ENCODE measurements around the gene HMG20B.

The HMG20B gene

DNA sequence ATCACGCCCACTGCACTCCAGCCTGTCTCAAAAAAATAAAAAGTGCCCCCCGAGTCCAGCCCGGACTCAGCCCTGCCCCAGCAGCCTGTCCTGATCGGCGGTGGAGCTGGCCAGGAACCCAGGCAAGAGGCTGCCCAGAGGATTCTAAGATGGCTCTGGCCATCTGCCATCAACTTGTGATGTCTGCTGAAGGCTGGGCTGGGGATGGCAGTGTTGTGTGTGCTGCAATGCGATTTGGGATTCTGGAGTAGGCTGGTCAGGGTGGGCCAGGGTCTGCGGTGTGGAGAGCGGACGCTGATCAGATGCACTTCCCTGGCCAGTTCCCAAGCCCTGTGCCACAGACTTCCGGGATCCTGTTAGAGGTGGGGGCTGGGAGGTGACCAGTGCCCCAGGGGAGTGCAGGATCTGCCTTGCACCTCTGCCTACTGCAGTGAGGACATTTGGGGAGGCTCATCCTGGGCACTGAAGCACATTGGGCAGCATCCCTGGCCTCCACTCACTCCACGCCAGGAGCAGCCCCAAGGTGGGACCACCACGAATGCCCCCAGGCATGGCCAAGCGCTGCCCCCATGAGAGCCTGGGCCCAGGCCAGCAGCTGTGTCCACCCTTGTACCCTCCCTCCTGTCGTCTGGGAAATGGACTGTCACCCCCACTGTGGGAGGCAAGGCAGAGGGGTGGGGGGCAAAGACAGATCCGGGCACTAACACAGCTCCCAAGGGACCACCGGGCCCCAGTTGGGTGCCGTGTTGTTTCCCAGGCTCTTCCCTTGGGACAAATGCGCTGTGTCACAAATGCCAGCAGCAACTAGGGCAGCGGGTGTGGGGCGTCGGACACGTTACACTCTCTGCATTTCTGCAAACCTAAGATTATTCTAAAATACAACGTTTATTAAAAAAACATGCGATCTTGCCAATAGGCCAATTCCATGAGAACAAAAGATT, 37.3 kb downstream of the HMG20B start:
- TF ChIP-seq GATA2 (IDR thresholded peaks at IDR 0.05; ENCODE audit: low read depth, low read length) (no peak), GATA3 (IDR thresholded peaks at IDR 0.05; ENCODE audit: low read depth, low read length) (no peak)

DNA sequence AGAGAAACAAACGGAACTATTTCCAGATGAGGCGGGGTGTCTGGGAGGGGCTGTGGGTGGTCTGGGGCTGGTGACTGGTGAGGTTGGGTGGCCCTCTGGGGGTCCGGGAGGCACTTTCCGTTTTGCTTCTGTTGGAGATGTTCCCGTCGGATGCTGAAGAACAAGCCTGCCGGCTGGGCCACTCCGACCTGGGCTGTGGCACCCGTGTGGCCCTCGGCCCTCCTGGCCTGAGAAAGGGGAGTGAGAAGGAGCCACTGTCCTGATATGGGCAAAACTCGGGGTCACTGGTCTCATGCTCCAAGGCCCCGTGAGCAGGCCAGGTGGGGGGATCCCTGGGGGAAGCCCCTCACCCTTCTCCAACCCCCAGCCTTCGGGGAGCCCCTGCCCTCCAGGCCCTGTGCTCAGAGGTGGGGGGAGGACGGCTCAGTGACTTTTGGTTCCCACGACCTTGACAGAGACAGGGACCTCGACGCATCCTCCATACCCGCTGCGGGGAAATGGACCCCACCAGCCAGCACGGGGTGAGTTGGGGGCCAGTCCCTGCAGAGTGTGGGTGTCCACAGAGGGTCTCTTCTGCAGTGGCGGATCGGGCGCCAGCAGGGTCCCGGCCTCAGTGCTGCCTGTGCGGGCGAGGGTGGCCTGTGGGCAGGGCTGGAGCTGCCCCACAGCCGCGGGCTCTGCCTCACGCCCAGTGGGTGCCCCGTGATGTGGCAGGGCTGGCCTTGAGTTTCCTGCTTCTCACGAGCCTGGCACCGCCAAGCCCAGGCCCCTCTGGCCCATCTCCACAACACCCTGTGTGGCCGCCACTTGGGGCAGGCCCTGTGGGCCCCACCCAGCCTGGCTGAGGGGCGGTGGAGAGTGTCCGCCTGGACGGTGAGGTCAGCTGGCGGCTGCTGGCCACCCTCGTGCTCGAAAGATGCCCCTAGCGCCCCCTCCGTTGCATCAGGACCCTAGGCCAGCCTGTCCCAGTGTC, 38.3 kb downstream of the HMG20B start:
- TF ChIP-seq GATA2 (IDR thresholded peaks at IDR 0.05; ENCODE audit: low read depth, low read length) (no peak), GATA3 (IDR thresholded peaks at IDR 0.05; ENCODE audit: low read depth, low read length) (no peak)

DNA sequence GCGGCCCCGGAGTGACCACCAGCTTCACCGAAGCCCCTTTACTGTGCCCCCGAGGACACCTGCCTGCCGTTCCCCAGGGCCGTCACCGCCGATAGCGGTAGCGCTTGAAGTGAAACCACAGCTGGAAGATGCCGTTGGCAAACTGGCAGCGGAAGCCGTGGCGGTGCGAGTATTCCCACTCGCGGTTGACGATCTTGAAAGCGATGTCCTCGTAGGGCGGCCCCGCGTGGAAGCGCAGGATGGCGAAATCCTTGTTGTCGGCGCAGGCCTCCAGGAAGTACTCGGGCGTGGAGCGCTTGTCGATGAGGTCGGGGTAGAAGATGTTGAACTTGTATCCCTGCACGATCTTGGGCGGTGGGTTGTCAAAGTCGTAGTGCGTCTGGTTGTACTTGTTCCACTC, 39.1 kb downstream of the HMG20B start:
- no peak for TF ChIP-seq GATA2 (IDR thresholded peaks at IDR 0.05; ENCODE audit: low read depth, low read length)
- TF ChIP-seq GATA3 (IDR thresholded peaks at IDR 0.05; ENCODE audit: low read depth, low read length): no peak

DNA sequence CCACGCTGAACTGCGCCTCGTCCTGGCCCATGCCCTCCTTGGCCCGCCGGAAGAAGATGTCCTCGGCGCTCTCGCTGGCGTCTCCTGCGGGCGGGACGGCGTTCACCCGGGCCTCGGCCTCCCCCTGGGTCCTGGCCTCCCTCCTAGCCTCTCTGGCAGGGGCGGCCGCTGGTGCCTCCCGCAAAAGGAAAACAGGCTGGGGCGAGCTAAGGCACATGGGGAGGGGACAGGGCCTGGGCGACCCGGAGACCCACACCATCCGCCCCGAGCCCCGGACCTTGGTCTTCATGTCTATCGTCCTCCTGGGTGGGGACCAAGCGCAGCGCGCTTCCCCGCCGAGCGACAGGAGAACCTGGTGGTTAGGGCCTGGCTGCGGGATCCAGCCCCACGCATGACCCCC, 39.6 kb downstream of the HMG20B start:
- no peak for TF ChIP-seq GATA3 (IDR thresholded peaks at IDR 0.05; ENCODE audit: low read depth, low read length)
- no peak for TF ChIP-seq GATA2 (IDR thresholded peaks at IDR 0.05; ENCODE audit: low read depth, low read length)

DNA sequence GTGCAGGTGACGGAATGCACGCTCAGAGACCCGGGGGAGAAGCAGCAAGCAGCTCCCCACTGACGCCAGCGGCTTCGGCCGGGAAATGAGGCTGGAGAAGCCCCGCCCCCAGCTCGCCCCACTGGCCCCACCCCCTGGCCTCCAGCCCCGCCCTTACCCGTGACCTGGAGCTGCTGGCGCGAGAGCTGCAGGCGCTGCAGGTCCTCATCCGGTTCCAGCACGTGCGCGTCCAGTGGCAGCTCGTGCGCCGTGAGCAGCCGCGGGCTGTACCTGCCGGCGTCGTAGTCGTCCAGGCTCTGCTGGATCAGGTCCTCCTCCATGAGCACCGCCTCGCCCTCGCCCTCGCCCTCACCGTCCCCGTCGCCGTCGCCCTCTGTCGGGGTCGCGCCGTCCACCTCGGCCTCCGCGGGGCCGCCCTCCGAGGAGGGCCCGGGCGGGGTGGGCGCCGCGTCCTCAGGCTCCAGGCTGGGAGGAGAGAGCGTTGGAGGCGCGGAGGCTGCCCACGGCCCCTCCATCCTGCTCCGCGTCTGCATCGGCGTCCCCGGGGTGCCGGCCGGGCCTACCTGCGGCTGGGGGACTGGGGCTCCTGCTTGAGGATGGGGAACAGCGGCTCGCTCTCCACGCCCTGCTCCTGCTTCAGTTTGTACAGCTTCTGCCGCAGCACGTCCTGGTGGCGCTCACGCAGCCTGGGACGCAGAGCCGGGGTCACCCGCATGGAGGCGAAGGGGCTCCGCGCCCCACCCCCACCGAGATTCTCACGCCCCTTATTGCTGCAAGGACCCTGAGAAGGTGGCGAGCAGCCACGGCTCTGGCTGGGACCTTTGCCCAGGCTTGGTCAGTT, 40.4 kb downstream of the HMG20B start:
- TF ChIP-seq GATA3 (IDR thresholded peaks at IDR 0.05; ENCODE audit: low read depth, low read length) (no peak), GATA2 (IDR thresholded peaks at IDR 0.05; ENCODE audit: low read depth, low read length) (no peak)

DNA sequence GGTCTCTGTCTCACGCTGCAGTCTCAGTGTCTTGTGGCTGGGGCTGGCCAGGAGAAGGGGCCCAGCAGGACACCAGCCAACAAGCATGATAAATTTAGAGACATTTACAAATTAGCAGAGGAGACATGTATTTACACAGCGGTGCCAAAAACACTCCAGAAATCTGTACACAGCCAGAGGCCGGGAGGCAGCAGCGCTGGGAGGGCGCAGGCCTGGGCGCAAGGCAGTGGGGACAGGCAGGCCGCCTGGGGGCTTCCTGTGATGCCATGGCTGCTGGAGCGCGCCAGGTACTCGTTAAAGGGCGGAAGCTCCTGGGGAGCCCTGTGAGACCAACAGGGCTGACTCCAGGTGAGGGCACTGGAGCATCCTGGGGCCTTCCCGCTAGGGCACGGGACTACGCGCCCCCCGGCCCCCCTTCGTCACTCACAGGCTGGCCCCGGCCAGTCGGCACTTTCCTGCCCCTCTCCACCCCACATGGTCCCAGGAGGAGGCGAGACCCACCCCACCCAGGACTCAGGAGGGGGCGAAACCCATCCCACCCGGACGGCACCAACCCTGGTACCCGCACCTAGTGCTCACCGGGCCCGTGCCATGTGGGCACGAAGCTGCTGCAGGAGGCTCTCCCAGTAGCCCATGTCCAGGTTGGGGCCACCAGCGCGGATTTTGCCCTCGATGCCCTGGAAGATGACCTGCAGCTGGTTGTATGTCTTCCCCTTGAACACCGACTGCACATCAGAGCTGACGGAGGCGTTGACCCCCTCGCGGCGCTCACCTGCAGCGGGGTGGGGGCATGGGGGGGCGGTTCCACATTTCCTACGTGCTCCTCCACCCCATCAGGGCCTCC, 41.3 kb downstream of the HMG20B start:
- TF ChIP-seq GATA3 (IDR thresholded peaks at IDR 0.05; ENCODE audit: low read depth, low read length) (no peak), GATA2 (IDR thresholded peaks at IDR 0.05; ENCODE audit: low read depth, low read length) (no peak)

DNA sequence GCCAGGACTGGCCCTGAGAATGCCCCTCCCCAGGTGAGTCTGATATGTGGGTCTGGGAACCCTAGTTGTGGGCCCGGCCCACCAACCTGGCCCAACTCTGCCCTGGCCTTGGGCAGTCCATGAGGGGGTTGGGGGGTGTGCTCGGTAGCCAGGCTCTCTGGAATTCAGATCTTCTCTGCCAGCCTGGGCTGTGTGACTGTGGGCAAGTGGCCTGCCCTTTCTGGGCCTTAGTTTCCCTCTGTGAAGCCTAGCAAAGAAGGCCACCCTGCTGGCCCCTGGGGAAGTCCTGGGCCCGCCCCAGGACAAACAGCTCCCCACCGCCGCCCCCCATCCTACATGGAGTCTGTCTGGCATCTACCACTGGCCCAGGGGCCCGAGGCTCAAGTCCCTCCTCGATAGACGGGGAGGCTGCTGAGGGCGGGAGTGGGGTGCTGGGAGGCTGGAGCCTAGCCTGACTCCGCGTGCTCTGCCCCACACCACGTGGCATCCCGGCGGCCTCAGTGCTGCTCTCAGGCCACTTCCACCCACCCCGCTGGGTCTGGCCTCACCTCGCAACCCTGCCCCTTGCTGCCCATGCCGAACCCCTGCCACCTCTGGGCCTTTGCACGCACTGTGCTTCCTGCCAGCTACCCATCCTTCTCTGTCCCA, 42.2 kb downstream of the HMG20B start:
- no peak for TF ChIP-seq GATA2 (IDR thresholded peaks at IDR 0.05; ENCODE audit: low read depth, low read length)
- no peak for TF ChIP-seq GATA3 (IDR thresholded peaks at IDR 0.05; ENCODE audit: low read depth, low read length)

GRCh38 chr19:3615524-3616135, 42.9 kb downstream of the HMG20B start:
- TF ChIP-seq GATA3 (IDR thresholded peaks at IDR 0.05; ENCODE audit: low read depth, low read length): no peak

- TF ChIP-seq GATA3 (IDR thresholded peaks at IDR 0.05; ENCODE audit: low read depth, low read length): no peak
- TF ChIP-seq GATA2 (IDR thresholded peaks at IDR 0.05; ENCODE audit: low read depth, low read length): no peak
Measured at GRCh38 chr19:3617463-3617862, 44.7 kb downstream of the HMG20B start.

GRCh38 chr19:3618144-3618810, 45.5 kb downstream of the HMG20B start:
- TF ChIP-seq GATA2 (IDR thresholded peaks at IDR 0.05; ENCODE audit: low read depth, low read length): no peak
- no peak for TF ChIP-seq GATA3 (IDR thresholded peaks at IDR 0.05; ENCODE audit: low read depth, low read length)

- TF ChIP-seq GATA3 (IDR thresholded peaks at IDR 0.05; ENCODE audit: low read depth, low read length) (no peak), GATA2 (IDR thresholded peaks at IDR 0.05; ENCODE audit: low read depth, low read length) (no peak)
Measured at GRCh38 chr19:3618811-3619630, 46.3 kb downstream of the HMG20B start.

Data from SH-SY5Y (cell line).